GM23338 (cell line): Measurements from ENCODE around the gene ERCC6L. TPM values are rescaled to one million over a fixed set of nuclear protein-coding genes. Genes with fewer than 3 reads are reported as not detected.

Source experiments
- ATAC-seq: fragments of 200-7000 bp; cut with Tn5 transposase; 3 replicates; pipeline ENCODE4 v1.9.1; 2020
- DNase-seq: peaks from one replicate; pipeline ENCODE4 v3.0.0-alpha.2; 2015; ENCODE audit warnings: low spot score
- H2AFZ ChIP-seq: fragments of 200-600 bp; sonication (generic); 2 replicates; pipeline ENCODE4 v1.8.0; 2016; ENCODE audit warnings: antibody characterized with exemption, mild to moderate bottlenecking, moderate library complexity
- H3F3A ChIP-seq: fragments of 200-600 bp; sonication (generic); replicated peaks from 2 replicates; pipeline ENCODE4 v1.8.0; 2017; ENCODE audit warnings: antibody characterized with exemption, mixed run types, low read depth
- H3K27ac ChIP-seq: fragments of 200-600 bp; sonication (generic); 2 replicates; pipeline ENCODE4 v1.6.1; 2016; ENCODE audit warnings: low read depth
- H3K27me3 ChIP-seq: fragments of 200-600 bp; sonication (generic); 2 replicates; pipeline ENCODE4 v1.8.0; 2016; ENCODE audit warnings: mild to moderate bottlenecking, mixed run types, moderate library complexity; ENCODE audit not compliant: insufficient read depth
- H3K36me3 ChIP-seq: fragments of 200-600 bp; sonication (generic); 2 replicates; pipeline ENCODE4 v1.8.0; 2016; ENCODE audit warnings: mild to moderate bottlenecking; ENCODE audit not compliant: insufficient read depth
- H3K4me1 ChIP-seq: fragments of 200-600 bp; sonication (generic); 2 replicates; pipeline ENCODE4 v1.8.0; 2016; ENCODE audit warnings: mild to moderate bottlenecking, moderate library complexity; ENCODE audit not compliant: insufficient read depth
- H3K4me2 ChIP-seq: fragments of 200-600 bp; sonication (generic); 2 replicates; pipeline ENCODE4 v1.7.1; 2017; ENCODE audit warnings: mixed run types
- H3K4me3 ChIP-seq: fragments of 200-600 bp; sonication (generic); 2 replicates; pipeline ENCODE4 v1.6.1; 2016; ENCODE audit warnings: mixed run types
- H3K79me2 ChIP-seq: fragments of 200-600 bp; sonication (generic); replicated peaks from 2 replicates; pipeline ENCODE4 v1.8.0; 2017; ENCODE audit warnings: mild to moderate bottlenecking; ENCODE audit not compliant: insufficient read depth
- H3K9me2 ChIP-seq: fragments of 200-600 bp; sonication (generic); 2 replicates; pipeline ENCODE4 v1.8.0; 2017; ENCODE audit not compliant: insufficient read depth
- H4K20me1 ChIP-seq: fragments of 200-600 bp; sonication (generic); replicated peaks from 2 replicates; pipeline ENCODE4 v1.8.0; 2017; ENCODE audit warnings: mild to moderate bottlenecking; ENCODE audit not compliant: insufficient read depth
- H3K27ac Mint-ChIP-seq: 2 replicates; pipeline ENCODE4 v1.8.0; 2020; ENCODE audit warnings: inconsistent platforms, mild to moderate bottlenecking, moderate library complexity, mixed read lengths
- H3K27me3 Mint-ChIP-seq: 3 replicates; pipeline ENCODE4 v1.8.0; 2022; ENCODE audit warnings: low read depth, mild to moderate bottlenecking, moderate library complexity, mixed read lengths, inconsistent platforms; ENCODE audit not compliant: insufficient read depth, poor library complexity
- H3K36me3 Mint-ChIP-seq: 3 replicates; pipeline ENCODE4 v1.8.0; 2021; ENCODE audit warnings: low read depth, mild to moderate bottlenecking, inconsistent platforms, moderate library complexity, mixed read lengths
- H3K4me1 Mint-ChIP-seq: 3 replicates; pipeline ENCODE4 v1.8.0; 2020; ENCODE audit warnings: mild to moderate bottlenecking, inconsistent platforms, mixed read lengths
- H3K4me3 Mint-ChIP-seq: 3 replicates; pipeline ENCODE4 v1.8.0; 2021; ENCODE audit warnings: moderate library complexity, mild to moderate bottlenecking, inconsistent platforms, mixed read lengths
- H3K9me3 Mint-ChIP-seq: 3 replicates; pipeline ENCODE4 v1.8.0; 2020; ENCODE audit warnings: moderate library complexity, mild to moderate bottlenecking, inconsistent platforms, mixed read lengths
- CREB1 ChIP-seq: fragments of 250-450 bp; sonication (Bioruptor Pico); IDR thresholded peaks from 2 replicates; pipeline ENCODE4 v1.5.0; 2020; ENCODE audit warnings: low read depth, mild to moderate bottlenecking, moderate library complexity
- JUNB ChIP-seq: IDR thresholded peaks from one replicate; pipeline ENCODE4 v1.6.1; 2016; ENCODE audit warnings: antibody characterized with exemption; ENCODE audit not compliant: unreplicated experiment
- ZNF114 ChIP-seq: fragments of 250-450 bp; sonication (Bioruptor Pico); IDR thresholded peaks from 2 replicates; pipeline ENCODE4 v1.5.0; 2020; ENCODE audit warnings: mild to moderate bottlenecking, moderate library complexity
- ZNF331 ChIP-seq: fragments of 250-450 bp; sonication (Bioruptor Pico); IDR thresholded peaks from 2 replicates; pipeline ENCODE4 v1.5.0; 2020; ENCODE audit warnings: low read depth, mild to moderate bottlenecking, moderate library complexity
- polyA plus RNA-seq: library from polyadenylated mRNA; unstranded; fragments of >200 nt; fragmentation: Nextera tagmentation; extraction: Ambion mirVana; gene quantifications from 2 replicates; pipeline ENCODE4 v1.2.1, GENCODE V29; 2016
- total RNA-seq: library from RNA; depleted of rRNA; stranded (reverse); fragments of >200 nt; shearing (Covaris generic); gene quantifications from 2 replicates; pipeline ENCODE4 v1.2.3, GENCODE V29; 2014
- TF ChIP-seq, protein P1 (sequence below), 2 experiments: fragments of 200-600 bp in 1 of 2; sonication (generic) in 1 of 2; conservative IDR thresholded peaks; 2 replicates each; pipeline versions ENCODE4 v1.5.1 to v1.6.1; 2016 to 2017; ENCODE audit warnings: antibody characterized with exemption in 2 of 2, low read depth in 2 of 2, mild to moderate bottlenecking in 2 of 2, moderate library complexity in 1 of 2
- TF ChIP-seq, protein P2 (sequence below): IDR thresholded peaks from 2 replicates; pipeline ENCODE4 v1.6.1; 2016; ENCODE audit warnings: antibody characterized with exemption
- TF ChIP-seq, protein P3 (sequence below): IDR thresholded peaks from one replicate; pipeline ENCODE4 v1.6.1; 2018; ENCODE audit warnings: antibody characterized with exemption; ENCODE audit not compliant: unreplicated experiment
- TF ChIP-seq, protein P4 (sequence below): fragments of 250-450 bp; sonication (Bioruptor Pico); IDR thresholded peaks from 2 replicates; pipeline ENCODE4 v1.5.0; 2020; ENCODE audit warnings: mild to moderate bottlenecking, moderate library complexity

Gene ERCC6L
- total and polyA plus RNA-seq, 2 experiments from 2014 or later: 11.3 to 23.1 TPM

DNA sequence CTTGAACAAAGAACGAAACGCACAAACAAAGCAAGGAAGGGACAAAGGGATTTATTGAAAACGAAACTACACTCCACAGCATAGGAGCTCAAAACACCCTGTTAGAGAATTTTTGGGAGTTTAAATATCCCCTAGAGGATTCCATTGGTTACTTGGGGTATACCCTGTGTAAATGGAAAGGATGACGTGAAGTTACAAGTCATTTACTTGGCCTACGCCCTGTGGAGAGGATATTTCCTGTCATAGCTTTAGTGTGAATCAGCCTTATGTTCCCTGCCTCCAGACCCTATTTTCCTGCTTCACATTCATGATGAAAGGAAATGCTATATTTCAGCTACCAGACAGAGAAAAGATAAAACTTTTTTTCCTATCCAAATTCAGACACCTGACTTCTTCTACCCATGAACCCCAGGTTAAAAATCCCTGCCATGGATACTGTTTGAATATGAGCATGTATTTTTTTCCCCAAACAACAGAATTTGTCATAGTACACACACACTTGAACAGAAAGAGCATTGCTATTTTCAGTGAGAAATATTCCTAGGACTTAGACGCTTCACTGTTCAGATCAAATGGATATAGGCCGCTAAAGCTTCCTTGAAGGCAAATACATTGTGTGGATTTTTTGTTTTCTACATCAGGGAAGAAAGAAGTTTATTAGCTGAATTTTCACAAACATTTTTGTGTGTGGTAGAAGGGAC, 36.8 kb downstream of the ERCC6L start:
- no peaks in the 10 kb centered on the region for H3K27me3 Mint-ChIP-seq
- Histone ChIP-seq H3K36me3 (peaks cover 7% of the 10 kb centered on the region; the same call in 1 of the 2 replicates), H3K27ac (peak overlapping the region; percentile 53), H3K4me2 (peak overlapping the region; percentile 74), H3K79me2 (0 out of 2 replicates have a peak, but pooled peaks cover 3% of the 10 kb centered on the region), H3F3A (no peaks in the 10 kb centered on the region), H3K9me2 (no peaks in the 10 kb centered on the region), H4K20me1 (0 out of 2 replicates have a peak, but pooled peaks cover 6% of the 10 kb centered on the region), H3K4me1 (peaks cover 24% of the 10 kb centered on the region), H3K4me3 (peak overlapping the region; percentile 36; the same call in 1 of the 2 replicates), H3K27me3 (no peaks in the 10 kb centered on the region), H2AFZ (no peak overlapping the region)
- no peaks in the 10 kb centered on the region for H3K9me3 Mint-ChIP-seq
- peak overlapping the region; percentile 65 for H3K27ac Mint-ChIP-seq
- H3K4me3 Mint-ChIP-seq: peak overlapping the region; percentile 38; the same call in 1 of the 3 replicates
- TF ChIP-seq ZNF114 (CRISPR knock-in tag): no peak
- TF ChIP-seq, protein P1, sequence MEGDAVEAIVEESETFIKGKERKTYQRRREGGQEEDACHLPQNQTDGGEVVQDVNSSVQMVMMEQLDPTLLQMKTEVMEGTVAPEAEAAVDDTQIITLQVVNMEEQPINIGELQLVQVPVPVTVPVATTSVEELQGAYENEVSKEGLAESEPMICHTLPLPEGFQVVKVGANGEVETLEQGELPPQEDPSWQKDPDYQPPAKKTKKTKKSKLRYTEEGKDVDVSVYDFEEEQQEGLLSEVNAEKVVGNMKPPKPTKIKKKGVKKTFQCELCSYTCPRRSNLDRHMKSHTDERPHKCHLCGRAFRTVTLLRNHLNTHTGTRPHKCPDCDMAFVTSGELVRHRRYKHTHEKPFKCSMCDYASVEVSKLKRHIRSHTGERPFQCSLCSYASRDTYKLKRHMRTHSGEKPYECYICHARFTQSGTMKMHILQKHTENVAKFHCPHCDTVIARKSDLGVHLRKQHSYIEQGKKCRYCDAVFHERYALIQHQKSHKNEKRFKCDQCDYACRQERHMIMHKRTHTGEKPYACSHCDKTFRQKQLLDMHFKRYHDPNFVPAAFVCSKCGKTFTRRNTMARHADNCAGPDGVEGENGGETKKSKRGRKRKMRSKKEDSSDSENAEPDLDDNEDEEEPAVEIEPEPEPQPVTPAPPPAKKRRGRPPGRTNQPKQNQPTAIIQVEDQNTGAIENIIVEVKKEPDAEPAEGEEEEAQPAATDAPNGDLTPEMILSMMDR (conservative IDR thresholded peaks at IDR 0.05; ENCODE audit: low read depth in 2 of 2): no peak
- no peak for TF ChIP-seq CREB1 (CRISPR knock-in tag)
- no peak for TF ChIP-seq ZNF331 (CRISPR knock-in tag)
- TF ChIP-seq, protein P2, sequence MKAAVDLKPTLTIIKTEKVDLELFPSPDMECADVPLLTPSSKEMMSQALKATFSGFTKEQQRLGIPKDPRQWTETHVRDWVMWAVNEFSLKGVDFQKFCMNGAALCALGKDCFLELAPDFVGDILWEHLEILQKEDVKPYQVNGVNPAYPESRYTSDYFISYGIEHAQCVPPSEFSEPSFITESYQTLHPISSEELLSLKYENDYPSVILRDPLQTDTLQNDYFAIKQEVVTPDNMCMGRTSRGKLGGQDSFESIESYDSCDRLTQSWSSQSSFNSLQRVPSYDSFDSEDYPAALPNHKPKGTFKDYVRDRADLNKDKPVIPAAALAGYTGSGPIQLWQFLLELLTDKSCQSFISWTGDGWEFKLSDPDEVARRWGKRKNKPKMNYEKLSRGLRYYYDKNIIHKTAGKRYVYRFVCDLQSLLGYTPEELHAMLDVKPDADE: no peak
- no peak for TF ChIP-seq JUNB
- TF ChIP-seq, protein P3, sequence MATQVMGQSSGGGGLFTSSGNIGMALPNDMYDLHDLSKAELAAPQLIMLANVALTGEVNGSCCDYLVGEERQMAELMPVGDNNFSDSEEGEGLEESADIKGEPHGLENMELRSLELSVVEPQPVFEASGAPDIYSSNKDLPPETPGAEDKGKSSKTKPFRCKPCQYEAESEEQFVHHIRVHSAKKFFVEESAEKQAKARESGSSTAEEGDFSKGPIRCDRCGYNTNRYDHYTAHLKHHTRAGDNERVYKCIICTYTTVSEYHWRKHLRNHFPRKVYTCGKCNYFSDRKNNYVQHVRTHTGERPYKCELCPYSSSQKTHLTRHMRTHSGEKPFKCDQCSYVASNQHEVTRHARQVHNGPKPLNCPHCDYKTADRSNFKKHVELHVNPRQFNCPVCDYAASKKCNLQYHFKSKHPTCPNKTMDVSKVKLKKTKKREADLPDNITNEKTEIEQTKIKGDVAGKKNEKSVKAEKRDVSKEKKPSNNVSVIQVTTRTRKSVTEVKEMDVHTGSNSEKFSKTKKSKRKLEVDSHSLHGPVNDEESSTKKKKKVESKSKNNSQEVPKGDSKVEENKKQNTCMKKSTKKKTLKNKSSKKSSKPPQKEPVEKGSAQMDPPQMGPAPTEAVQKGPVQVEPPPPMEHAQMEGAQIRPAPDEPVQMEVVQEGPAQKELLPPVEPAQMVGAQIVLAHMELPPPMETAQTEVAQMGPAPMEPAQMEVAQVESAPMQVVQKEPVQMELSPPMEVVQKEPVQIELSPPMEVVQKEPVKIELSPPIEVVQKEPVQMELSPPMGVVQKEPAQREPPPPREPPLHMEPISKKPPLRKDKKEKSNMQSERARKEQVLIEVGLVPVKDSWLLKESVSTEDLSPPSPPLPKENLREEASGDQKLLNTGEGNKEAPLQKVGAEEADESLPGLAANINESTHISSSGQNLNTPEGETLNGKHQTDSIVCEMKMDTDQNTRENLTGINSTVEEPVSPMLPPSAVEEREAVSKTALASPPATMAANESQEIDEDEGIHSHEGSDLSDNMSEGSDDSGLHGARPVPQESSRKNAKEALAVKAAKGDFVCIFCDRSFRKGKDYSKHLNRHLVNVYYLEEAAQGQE: no peak
- TF ChIP-seq, protein P4, sequence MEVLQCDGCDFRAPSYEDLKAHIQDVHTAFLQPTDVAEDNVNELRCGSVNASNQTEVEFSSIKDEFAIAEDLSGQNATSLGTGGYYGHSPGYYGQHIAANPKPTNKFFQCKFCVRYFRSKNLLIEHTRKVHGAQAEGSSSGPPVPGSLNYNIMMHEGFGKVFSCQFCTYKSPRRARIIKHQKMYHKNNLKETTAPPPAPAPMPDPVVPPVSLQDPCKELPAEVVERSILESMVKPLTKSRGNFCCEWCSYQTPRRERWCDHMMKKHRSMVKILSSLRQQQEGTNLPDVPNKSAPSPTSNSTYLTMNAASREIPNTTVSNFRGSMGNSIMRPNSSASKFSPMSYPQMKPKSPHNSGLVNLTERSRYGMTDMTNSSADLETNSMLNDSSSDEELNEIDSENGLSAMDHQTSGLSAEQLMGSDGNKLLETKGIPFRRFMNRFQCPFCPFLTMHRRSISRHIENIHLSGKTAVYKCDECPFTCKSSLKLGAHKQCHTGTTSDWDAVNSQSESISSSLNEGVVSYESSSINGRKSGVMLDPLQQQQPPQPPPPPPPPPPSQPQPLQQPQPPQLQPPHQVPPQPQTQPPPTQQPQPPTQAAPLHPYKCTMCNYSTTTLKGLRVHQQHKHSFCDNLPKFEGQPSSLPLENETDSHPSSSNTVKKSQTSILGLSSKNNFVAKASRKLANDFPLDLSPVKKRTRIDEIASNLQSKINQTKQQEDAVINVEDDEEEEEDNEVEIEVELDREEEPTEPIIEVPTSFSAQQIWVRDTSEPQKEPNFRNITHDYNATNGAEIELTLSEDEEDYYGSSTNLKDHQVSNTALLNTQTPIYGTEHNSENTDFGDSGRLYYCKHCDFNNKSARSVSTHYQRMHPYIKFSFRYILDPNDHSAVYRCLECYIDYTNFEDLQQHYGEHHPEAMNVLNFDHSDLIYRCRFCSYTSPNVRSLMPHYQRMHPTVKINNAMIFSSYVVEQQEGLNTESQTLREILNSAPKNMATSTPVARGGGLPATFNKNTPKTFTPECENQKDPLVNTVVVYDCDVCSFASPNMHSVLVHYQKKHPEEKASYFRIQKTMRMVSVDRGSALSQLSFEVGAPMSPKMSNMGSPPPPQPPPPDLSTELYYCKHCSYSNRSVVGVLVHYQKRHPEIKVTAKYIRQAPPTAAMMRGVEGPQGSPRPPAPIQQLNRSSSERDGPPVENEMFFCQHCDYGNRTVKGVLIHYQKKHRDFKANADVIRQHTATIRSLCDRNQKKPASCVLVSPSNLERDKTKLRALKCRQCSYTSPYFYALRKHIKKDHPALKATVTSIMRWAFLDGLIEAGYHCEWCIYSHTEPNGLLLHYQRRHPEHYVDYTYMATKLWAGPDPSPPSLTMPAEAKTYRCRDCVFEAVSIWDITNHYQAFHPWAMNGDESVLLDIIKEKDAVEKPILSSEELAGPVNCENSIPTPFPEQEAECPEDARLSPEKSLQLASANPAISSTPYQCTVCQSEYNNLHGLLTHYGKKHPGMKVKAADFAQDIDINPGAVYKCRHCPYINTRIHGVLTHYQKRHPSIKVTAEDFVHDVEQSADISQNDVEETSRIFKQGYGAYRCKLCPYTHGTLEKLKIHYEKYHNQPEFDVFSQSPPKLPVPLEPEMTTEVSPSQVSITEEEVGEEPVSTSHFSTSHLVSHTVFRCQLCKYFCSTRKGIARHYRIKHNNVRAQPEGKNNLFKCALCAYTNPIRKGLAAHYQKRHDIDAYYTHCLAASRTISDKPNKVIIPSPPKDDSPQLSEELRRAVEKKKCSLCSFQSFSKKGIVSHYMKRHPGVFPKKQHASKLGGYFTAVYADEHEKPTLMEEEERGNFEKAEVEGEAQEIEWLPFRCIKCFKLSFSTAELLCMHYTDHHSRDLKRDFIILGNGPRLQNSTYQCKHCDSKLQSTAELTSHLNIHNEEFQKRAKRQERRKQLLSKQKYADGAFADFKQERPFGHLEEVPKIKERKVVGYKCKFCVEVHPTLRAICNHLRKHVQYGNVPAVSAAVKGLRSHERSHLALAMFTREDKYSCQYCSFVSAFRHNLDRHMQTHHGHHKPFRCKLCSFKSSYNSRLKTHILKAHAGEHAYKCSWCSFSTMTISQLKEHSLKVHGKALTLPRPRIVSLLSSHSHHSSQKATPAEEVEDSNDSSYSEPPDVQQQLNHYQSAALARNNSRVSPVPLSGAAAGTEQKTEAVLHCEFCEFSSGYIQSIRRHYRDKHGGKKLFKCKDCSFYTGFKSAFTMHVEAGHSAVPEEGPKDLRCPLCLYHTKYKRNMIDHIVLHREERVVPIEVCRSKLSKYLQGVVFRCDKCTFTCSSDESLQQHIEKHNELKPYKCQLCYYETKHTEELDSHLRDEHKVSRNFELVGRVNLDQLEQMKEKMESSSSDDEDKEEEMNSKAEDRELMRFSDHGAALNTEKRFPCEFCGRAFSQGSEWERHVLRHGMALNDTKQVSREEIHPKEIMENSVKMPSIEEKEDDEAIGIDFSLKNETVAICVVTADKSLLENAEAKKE (CRISPR knock-in tag): no peak
- peaks cover 39% of the 10 kb centered on the region for H3K36me3 Mint-ChIP-seq
- ATAC-seq (no peak), DNase-seq (no peak)
- H3K4me1 Mint-ChIP-seq: peaks cover 22% of the 10 kb centered on the region; the same call in 2 of the 3 replicates
